ENCODE results near the gene FKBP14. TPM values are rescaled to one million over a fixed set of nuclear protein-coding genes. Genes with fewer than 3 reads are reported as not detected.

FKBP14 gene
- total RNA-seq, 1 donor from 2014 or later, result 20.3 TPM

DNA sequence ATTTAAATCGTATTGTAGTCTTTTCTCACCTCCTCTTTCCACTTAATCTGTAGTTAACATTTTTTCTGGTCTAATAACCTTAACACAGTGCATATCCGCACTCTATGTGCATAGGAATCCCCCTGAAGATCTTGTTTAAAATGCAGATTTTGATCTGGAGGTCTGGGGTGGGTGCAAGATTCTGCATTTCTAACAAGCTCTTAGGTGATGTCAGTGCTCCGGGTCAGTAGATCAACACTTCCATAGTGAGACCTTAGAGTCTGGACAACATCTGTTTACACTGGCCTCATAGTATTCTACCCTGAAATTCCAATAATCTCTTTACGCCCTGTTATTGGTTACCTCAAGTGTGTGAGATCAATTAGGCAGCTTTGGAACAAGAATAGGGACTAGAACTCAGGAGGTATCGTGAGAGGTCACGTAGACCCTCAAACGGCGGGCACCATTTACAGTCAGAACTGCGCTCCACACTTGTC is 1.3 kb upstream of the FKBP14 start:
- Mint-ChIP-seq H3K36me3 (ENCODE audit: low read depth) (no peaks in the 10 kb centered on the region), H3K9me3 (no peaks in the 10 kb centered on the region), H3K27me3 (ENCODE audit: low read depth) (no peaks in the 10 kb centered on the region), H3K4me1 (peaks cover 45% of the 10 kb centered on the region), H3K4me3 (peak overlapping the region; percentile 96), H3K27ac (ENCODE audit: unreplicated experiment) (peak overlapping the region; percentile 82)
- no peak for DNase-seq (ENCODE audit: low read depth, low spot score)
- TF ChIP-seq, protein P1, sequence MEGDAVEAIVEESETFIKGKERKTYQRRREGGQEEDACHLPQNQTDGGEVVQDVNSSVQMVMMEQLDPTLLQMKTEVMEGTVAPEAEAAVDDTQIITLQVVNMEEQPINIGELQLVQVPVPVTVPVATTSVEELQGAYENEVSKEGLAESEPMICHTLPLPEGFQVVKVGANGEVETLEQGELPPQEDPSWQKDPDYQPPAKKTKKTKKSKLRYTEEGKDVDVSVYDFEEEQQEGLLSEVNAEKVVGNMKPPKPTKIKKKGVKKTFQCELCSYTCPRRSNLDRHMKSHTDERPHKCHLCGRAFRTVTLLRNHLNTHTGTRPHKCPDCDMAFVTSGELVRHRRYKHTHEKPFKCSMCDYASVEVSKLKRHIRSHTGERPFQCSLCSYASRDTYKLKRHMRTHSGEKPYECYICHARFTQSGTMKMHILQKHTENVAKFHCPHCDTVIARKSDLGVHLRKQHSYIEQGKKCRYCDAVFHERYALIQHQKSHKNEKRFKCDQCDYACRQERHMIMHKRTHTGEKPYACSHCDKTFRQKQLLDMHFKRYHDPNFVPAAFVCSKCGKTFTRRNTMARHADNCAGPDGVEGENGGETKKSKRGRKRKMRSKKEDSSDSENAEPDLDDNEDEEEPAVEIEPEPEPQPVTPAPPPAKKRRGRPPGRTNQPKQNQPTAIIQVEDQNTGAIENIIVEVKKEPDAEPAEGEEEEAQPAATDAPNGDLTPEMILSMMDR (conservative IDR thresholded peaks at IDR 0.05), result no peak

GRCh38 chr7:30027065-30027456 is 559 bp upstream of the FKBP14 start:
- Mint-ChIP-seq H3K4me1 (peaks cover 45% of the 10 kb centered on the region), H3K27ac (ENCODE audit: unreplicated experiment) (peak overlapping the region; percentile 24), H3K9me3 (no peaks in the 10 kb centered on the region), H3K27me3 (ENCODE audit: low read depth) (no peaks in the 10 kb centered on the region), H3K4me3 (peak overlapping the region; percentile 96), H3K36me3 (ENCODE audit: low read depth) (no peaks in the 10 kb centered on the region)
- TF ChIP-seq, protein P1 (conservative IDR thresholded peaks at IDR 0.05), result no peak
- DNase-seq (ENCODE audit: low read depth, low spot score), result no peak

DNA sequence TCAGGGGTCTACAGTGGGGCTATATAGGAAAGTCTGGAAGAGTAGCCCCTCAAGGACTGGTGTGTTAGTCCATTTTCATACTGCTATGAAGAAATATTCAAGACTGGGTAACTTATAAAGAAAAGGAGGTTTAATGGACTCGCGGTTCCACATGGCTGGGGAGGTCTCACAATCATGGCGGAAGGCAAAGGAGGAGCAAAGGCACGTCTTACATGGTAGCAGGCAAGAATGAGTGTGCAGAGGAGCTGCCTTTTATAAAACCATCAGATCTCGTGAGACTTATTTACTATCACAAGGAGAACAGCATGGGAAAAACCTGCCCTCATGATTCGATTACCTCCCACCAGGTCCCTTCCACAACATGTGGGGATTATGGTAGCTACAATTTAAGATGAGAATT is 3.0 kb downstream of the FKBP14 start:
- Mint-ChIP-seq H3K9me3 (no peaks in the 10 kb centered on the region), H3K27me3 (ENCODE audit: low read depth) (no peaks in the 10 kb centered on the region), H3K4me1 (peaks cover 45% of the 10 kb centered on the region), H3K4me3 (peak overlapping the region; percentile 75), H3K27ac (ENCODE audit: unreplicated experiment) (no peak overlapping the region), H3K36me3 (ENCODE audit: low read depth) (no peaks in the 10 kb centered on the region)
- DNase-seq (ENCODE audit: low read depth, low spot score), result no peak
- TF ChIP-seq, protein P1 (conservative IDR thresholded peaks at IDR 0.05), result no peak

DNA sequence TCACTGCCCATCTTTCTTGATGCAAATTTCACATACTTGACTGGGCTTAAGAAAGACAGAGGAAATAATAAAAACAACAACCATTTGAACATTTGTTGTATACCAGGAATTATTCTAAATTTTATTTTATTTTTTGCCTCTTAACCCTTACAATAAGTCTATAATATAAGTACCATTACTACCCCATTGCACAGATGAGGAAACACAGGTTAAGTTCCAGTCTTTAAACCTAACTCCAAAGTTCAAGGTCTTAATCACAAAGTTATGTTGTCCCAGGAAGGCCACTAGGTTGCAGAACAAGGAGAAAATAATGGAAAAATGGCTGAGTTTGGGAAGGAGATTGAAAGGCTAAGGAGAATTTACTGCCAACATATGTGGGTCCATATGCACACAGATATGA is 3.5 kb downstream of the FKBP14 start:
- Mint-ChIP-seq H3K36me3 (ENCODE audit: low read depth) (no peaks in the 10 kb centered on the region), H3K27ac (ENCODE audit: unreplicated experiment) (no peak overlapping the region), H3K4me3 (peak overlapping the region; percentile 75), H3K9me3 (no peaks in the 10 kb centered on the region), H3K27me3 (ENCODE audit: low read depth) (no peaks in the 10 kb centered on the region), H3K4me1 (peaks cover 45% of the 10 kb centered on the region)
- TF ChIP-seq, protein P1 (conservative IDR thresholded peaks at IDR 0.05), result no peak
- DNase-seq (ENCODE audit: low read depth, low spot score), result no peak

DNA sequence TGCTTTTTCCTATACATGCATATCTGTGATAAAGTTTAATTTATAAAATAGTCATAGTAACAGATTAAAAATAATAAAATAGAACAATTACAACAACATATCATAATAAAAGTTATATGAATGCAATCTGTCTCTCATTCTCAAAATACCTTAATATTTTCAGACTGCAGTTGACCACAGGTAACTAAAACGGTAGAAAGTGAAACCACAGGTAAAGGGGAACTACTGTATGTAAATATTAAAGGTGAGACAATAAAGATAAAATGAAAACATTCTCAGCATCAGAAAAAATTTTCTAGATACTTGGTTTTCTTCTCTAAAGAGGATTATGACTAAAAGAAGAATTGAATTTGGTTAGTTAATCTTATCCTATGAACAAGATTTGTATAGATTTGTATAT is 6.0 kb downstream of the FKBP14 start:
- H3K4me1 Mint-ChIP-seq, result peaks cover 22% of the 10 kb centered on the region
- DNase-seq (ENCODE audit: low read depth, low spot score), result no peak
- TF ChIP-seq, protein P1 (conservative IDR thresholded peaks at IDR 0.05), result no peak
- no peak overlapping the region for H3K4me3 Mint-ChIP-seq
- no peak overlapping the region for H3K27ac Mint-ChIP-seq (ENCODE audit: unreplicated experiment)
- H3K9me3 Mint-ChIP-seq, result no peaks in the 10 kb centered on the region
- no peaks in the 10 kb centered on the region for H3K36me3 Mint-ChIP-seq (ENCODE audit: low read depth)
- no peaks in the 10 kb centered on the region for H3K27me3 Mint-ChIP-seq (ENCODE audit: low read depth)

DNA sequence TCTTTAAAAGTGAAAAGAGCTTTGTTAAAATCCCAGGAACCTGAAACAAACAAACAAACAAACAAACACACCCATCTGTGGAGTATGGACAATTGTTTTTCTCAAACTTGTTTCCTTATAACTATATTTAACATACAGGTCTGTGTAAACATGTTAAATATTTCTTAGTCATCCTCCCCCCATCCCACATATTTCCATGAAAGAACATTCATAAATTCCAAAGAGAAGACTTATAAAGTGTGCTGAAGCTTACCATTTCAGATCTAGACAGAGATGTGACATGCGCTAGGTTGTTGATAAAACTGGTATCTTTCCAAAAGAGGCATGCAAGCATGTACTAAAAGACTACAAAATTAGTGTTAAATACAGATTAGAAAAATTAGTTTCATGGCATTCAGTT is 6.5 kb downstream of the FKBP14 start:
- no peaks in the 10 kb centered on the region for H3K9me3 Mint-ChIP-seq
- no peaks in the 10 kb centered on the region for H3K27me3 Mint-ChIP-seq (ENCODE audit: low read depth)
- DNase-seq (ENCODE audit: low read depth, low spot score), result no peak
- H3K27ac Mint-ChIP-seq (ENCODE audit: unreplicated experiment), result no peak overlapping the region
- no peak overlapping the region for H3K4me3 Mint-ChIP-seq
- no peaks in the 10 kb centered on the region for H3K36me3 Mint-ChIP-seq (ENCODE audit: low read depth)
- H3K4me1 Mint-ChIP-seq, result peaks cover 16% of the 10 kb centered on the region
- TF ChIP-seq, protein P1 (conservative IDR thresholded peaks at IDR 0.05), result no peak
